HepG2 (cell line): ENCODE measurements around the gene DUOXA2. TPM values are rescaled to one million over a fixed set of nuclear protein-coding genes. Genes with fewer than 3 reads are reported as not detected.

Source experiments
- CHD4 ChIP-seq: fragments of 200-600 bp; sonication (generic); IDR thresholded peaks from 2 replicates; pipeline ENCODE4 v1.7.0; 2017; ENCODE audit warnings: mild to moderate bottlenecking, low read length, borderline replicate concordance
- CREM ChIP-seq, 2 experiments: sonication (generic) in 1 of 2; formaldehyde crosslinking in 1 of 2; IDR thresholded peaks; 2 replicates each; pipeline versions ENCODE4 v1.4.0 to v1.6.1; 2016 to 2020; ENCODE audit warnings: antibody characterized with exemption in 1 of 2, mild to moderate bottlenecking in 1 of 2, missing genetic modification reagents in 1 of 2
- DRAP1 ChIP-seq: IDR thresholded peaks from 2 replicates; pipeline ENCODE4 v1.6.1; 2016; ENCODE audit warnings: missing genetic modification reagents, missing compliant biosample characterization
- FOSL2 ChIP-seq: sonication (generic); formaldehyde crosslinking; IDR thresholded peaks from 2 replicates; pipeline ENCODE4 v1.4.0; 2020; ENCODE audit warnings: missing genetic modification reagents
- HIVEP1 ChIP-seq: sonication (generic); formaldehyde crosslinking; IDR thresholded peaks from 2 replicates; pipeline ENCODE4 v1.4.0; 2020; ENCODE audit warnings: mild to moderate bottlenecking, missing genetic modification reagents
- MIER3 ChIP-seq: IDR thresholded peaks from 2 replicates; pipeline ENCODE4 v1.6.1; 2016; ENCODE audit warnings: missing compliant biosample characterization, borderline replicate concordance
- SIX1 ChIP-seq: sonication (generic); formaldehyde crosslinking; IDR thresholded peaks from 2 replicates; pipeline ENCODE4 v1.4.0; 2020; ENCODE audit warnings: missing genetic modification reagents, borderline replicate concordance
- SMAD1 ChIP-seq: sonication (generic); formaldehyde crosslinking; IDR thresholded peaks from 2 replicates; pipeline ENCODE4 v1.4.0; 2020; ENCODE audit warnings: missing genetic modification reagents, low read depth, mild to moderate bottlenecking, borderline replicate concordance
- SNAI1 ChIP-seq: sonication (generic); formaldehyde crosslinking; IDR thresholded peaks from 2 replicates; pipeline ENCODE4 v1.5.0; 2020; ENCODE audit warnings: mild to moderate bottlenecking, missing genetic modification reagents, borderline replicate concordance
- SNRNP70 ChIP-seq: fragments of 200-400 bp; formaldehyde crosslinking; IDR thresholded peaks from 2 replicates; pipeline ENCODE4 v1.6.1; 2017; ENCODE audit warnings: mild to moderate bottlenecking, low read depth, low read length, moderate library complexity
- STAG1 ChIP-seq: sonication (generic); formaldehyde crosslinking; IDR thresholded peaks from 2 replicates; pipeline ENCODE4 v1.4.0; 2020; ENCODE audit warnings: missing genetic modification reagents
- THAP11 ChIP-seq: IDR thresholded peaks from 2 replicates; pipeline ENCODE4 v1.6.1; 2016; ENCODE audit warnings: missing biosample characterization, missing genetic modification reagents
- UBTF ChIP-seq: sonication (generic); formaldehyde crosslinking; IDR thresholded peaks from 2 replicates; pipeline ENCODE4 v1.4.0; 2020; ENCODE audit warnings: mild to moderate bottlenecking, missing genetic modification reagents
- ZFP36L1 ChIP-seq: sonication (generic); formaldehyde crosslinking; IDR thresholded peaks from 2 replicates; pipeline ENCODE4 v1.8.0; 2022; ENCODE audit warnings: mild to moderate bottlenecking, missing genetic modification reagents, moderate library complexity
- ZNF142 ChIP-seq: sonication (generic); formaldehyde crosslinking; IDR thresholded peaks from 2 replicates; pipeline ENCODE4 v1.4.0; 2020; ENCODE audit warnings: missing genetic modification reagents
- ZNF296 ChIP-seq: sonication (generic); formaldehyde crosslinking; conservative IDR thresholded peaks from 2 replicates; pipeline ENCODE4 v1.5.0; 2020; ENCODE audit warnings: mild to moderate bottlenecking, missing genetic modification reagents
- ZNF30 ChIP-seq: sonication (generic); formaldehyde crosslinking; IDR thresholded peaks from 2 replicates; pipeline ENCODE4 v1.5.0; 2020; ENCODE audit warnings: mild to moderate bottlenecking, missing genetic modification reagents
- ZNF335 ChIP-seq: sonication (generic); formaldehyde crosslinking; IDR thresholded peaks from 2 replicates; pipeline ENCODE4 v1.4.0; 2020; ENCODE audit warnings: missing genetic modification reagents
- ZNF562 ChIP-seq: sonication (generic); formaldehyde crosslinking; IDR thresholded peaks from 2 replicates; pipeline ENCODE4 v1.8.0; 2022; ENCODE audit warnings: missing genetic modification reagents, borderline replicate concordance
- ZNF619 ChIP-seq: sonication (generic); formaldehyde crosslinking; IDR thresholded peaks from 2 replicates; pipeline ENCODE4 v1.4.0; 2020; ENCODE audit warnings: mild to moderate bottlenecking, missing genetic modification reagents
- polyA plus RNA-seq, 8 experiments: library from polyadenylated mRNA; depleted of rRNA in 3 of 8; stranded (reverse) in 7 of 8; unstranded in 1 of 8; fragments of >200 nt; fragmentation: Illumina TruSeq in 4 of 8; extraction: Trizol in 4 of 8; gene quantifications; 2 replicates each; pipeline versions ENCODE4 v1.2.1 to v1.2.3, GENCODE V29; 2011 to 2016; ENCODE audit warnings: low read depth in 4 of 8, missing spikeins in 1 of 8, mixed read lengths in 1 of 8; ENCODE audit not compliant: insufficient read depth in 1 of 8
- total RNA-seq, 5 experiments: library from RNA; depleted of rRNA; stranded (reverse); fragments of >200 nt; fragmentation: Illumina TruSeq; extraction: Trizol; gene quantifications; 2 replicates each; pipeline ENCODE4 v1.2.3, GENCODE V29; 2016; ENCODE audit warnings: low read depth in 1 of 5

DUOXA2 gene
- total and polyA plus RNA-seq, 2 of the 13 experiments (the other 11 are each of a cell fraction or from before 2014, with no cell fraction given) = 0.32 TPM; not detected in 1

GRCh38 chr15:45118131-45118588 lies 4.0 kb downstream of the DUOXA2 start (continued):
- no peak for TF ChIP-seq ZNF142 (CRISPR knock-in tag)
- peak; percentile 48; the same call in 1 of the 2 replicates for TF ChIP-seq SMAD1
- 0 out of 2 replicates have a peak, but pooled peaks have one; percentile 48 for TF ChIP-seq MIER3 (CRISPR knock-in tag)
- TF ChIP-seq ZNF562 = no peak
- TF ChIP-seq CREM (IDR thresholded peaks at IDR 0.05) = no peak
- TF ChIP-seq CREM (CRISPR knock-in tag; IDR thresholded peaks at IDR 0.05) = no peak
- no peak for TF ChIP-seq ZNF296 (CRISPR knock-in tag)
- TF ChIP-seq ZNF335 (CRISPR knock-in tag) = 0 out of 2 replicates have a peak, but pooled peaks have one; percentile 59
- TF ChIP-seq FOSL2 (CRISPR knock-in tag) = peak; percentile 60
- TF ChIP-seq HIVEP1 (CRISPR knock-in tag) = no peak
- peak; percentile 97 for TF ChIP-seq SIX1 (CRISPR knock-in tag)
- TF ChIP-seq SNAI1 (CRISPR knock-in tag) = no peak
- no peak for TF ChIP-seq CHD4
- TF ChIP-seq UBTF (CRISPR knock-in tag) = 0 out of 2 replicates have a peak, but pooled peaks have one; percentile 31
- TF ChIP-seq THAP11 (CRISPR knock-in tag) = peak; percentile 60
- no peak for TF ChIP-seq SNRNP70
- 0 out of 2 replicates have a peak, but pooled peaks have one; percentile 27 for TF ChIP-seq DRAP1 (CRISPR knock-in tag)
- TF ChIP-seq STAG1 (CRISPR knock-in tag) = peak; percentile 89
- no peak for TF ChIP-seq ZNF30 (CRISPR knock-in tag)
- TF ChIP-seq ZFP36L1 (CRISPR knock-in tag) = no peak
- no peak for TF ChIP-seq ZNF619 (CRISPR knock-in tag)
